Upper lobe of left lung (tissue), 6 donors: Measurements from ENCODE around the gene EPPIN. TPM values are rescaled to one million over a fixed set of nuclear protein-coding genes. Genes with fewer than 3 reads are reported as not detected.

Experiments
- ATAC-seq, 2 donors: fragments of 200-7000 bp; cut with Tn5 transposase; one replicate each; pipeline ENCODE4 v1.9.1; 2022; ENCODE audit warnings: mild to moderate bottlenecking in 2 of 2, moderate library complexity in 2 of 2; ENCODE audit not compliant: low FRiP score in 2 of 2
- DNase-seq, 2 donors: peaks; one replicate each; pipeline ENCODE4 v3.0.0-alpha.2; 2019 to 2020
- H3K27ac ChIP-seq, 4 donors: fragments of 200-600 bp; sonication (generic); one replicate each; pipeline ENCODE4 v1.5.1; 2016 to 2019
- H3K27me3 ChIP-seq, 4 donors: fragments of 200-600 bp; sonication (generic); one replicate each; pipeline ENCODE4 v1.5.1; 2017 to 2019
- H3K36me3 ChIP-seq, 4 donors: fragments of 200-600 bp; sonication (generic); one replicate each; pipeline ENCODE4 v1.5.1; 2016 to 2019
- H3K4me1 ChIP-seq, 4 donors: fragments of 200-600 bp; sonication (generic); one replicate each; pipeline ENCODE4 v1.5.1; 2018 to 2019
- H3K4me3 ChIP-seq, 4 donors: fragments of 200-600 bp; sonication (generic); one replicate each; pipeline ENCODE4 v1.5.1; 2017 to 2019; ENCODE audit warnings: mild to moderate bottlenecking in 2 of 4, moderate library complexity in 1 of 4
- H3K9me3 ChIP-seq, 4 donors: fragments of 200-600 bp; sonication (generic); one replicate each; pipeline ENCODE4 v1.5.1; 2018 to 2019
- EP300 ChIP-seq, 4 donors: sonication (generic); formaldehyde crosslinking; IDR thresholded peaks; one replicate each; pipeline ENCODE4 v1.5.1; 2017; ENCODE audit warnings: antibody characterized with exemption in 4 of 4, control low read depth in 2 of 4
- POLR2A ChIP-seq, 4 donors: fragments of 450-650 bp; IDR thresholded peaks; one replicate each; pipeline ENCODE4 v1.5.1; 2016 to 2017; ENCODE audit warnings: antibody characterized with exemption in 4 of 4, mild to moderate bottlenecking in 2 of 4
- POLR2AphosphoS5 ChIP-seq, 2 donors: sonication (generic); formaldehyde crosslinking; IDR thresholded peaks; one replicate each; pipeline ENCODE4 v1.5.1; 2017; ENCODE audit warnings: antibody characterized with exemption in 2 of 2
- WGBS, 2 donors: methylation state at CpG; one replicate each; pipeline ENCODE4 v1.1.5; 2017 to 2018; 5-methylcytosine and 5-hydroxymethylcytosine counted together
- small RNA-seq, 4 donors: library from RNA; depleted of rRNA; stranded (forward); fragments of <200 nt; gene quantifications; one replicate each; pipeline ENCODE3, GENCODE V24; 2016
- total RNA-seq, 6 donors: library from RNA; depleted of rRNA in 4 of 6; stranded (reverse); fragments of >200 nt in 4 of 6; gene quantifications; one replicate each; pipeline versions ENCODE4 v1.1.0 to v1.2.1, GENCODE V29; 2016 to 2021
- TF ChIP-seq, protein P1 (sequence below), 6 experiments: fragments of 450-650 bp in 4 of 6; fragments of 200-600 bp in 2 of 6; sonication (generic) in 2 of 6; IDR thresholded peaks; one replicate each; pipeline ENCODE4 v1.5.1; 2016 to 2019; ENCODE audit warnings: antibody characterized with exemption in 6 of 6
- donor health status: DM: no; HTN: no; CAD: no; lungs with moderate emphysema.
- donor health status: DM: no; HTN: yes; CAD: no; lungs with severe emphysema.

Gene EPPIN
- total RNA-seq, 6 donors from 2014 or later, result 0.15 to 3.7 (median 0.47) TPM; not detected in 3

GRCh38 chr20:45497971-45498494 lies 49.2 kb downstream of the EPPIN start:
- TF ChIP-seq EP300 (IDR thresholded peaks at IDR 0.05) (no peak), POLR2AphosphoS5 (IDR thresholded peaks at IDR 0.05) (no peak)
- TF ChIP-seq, protein P1, sequence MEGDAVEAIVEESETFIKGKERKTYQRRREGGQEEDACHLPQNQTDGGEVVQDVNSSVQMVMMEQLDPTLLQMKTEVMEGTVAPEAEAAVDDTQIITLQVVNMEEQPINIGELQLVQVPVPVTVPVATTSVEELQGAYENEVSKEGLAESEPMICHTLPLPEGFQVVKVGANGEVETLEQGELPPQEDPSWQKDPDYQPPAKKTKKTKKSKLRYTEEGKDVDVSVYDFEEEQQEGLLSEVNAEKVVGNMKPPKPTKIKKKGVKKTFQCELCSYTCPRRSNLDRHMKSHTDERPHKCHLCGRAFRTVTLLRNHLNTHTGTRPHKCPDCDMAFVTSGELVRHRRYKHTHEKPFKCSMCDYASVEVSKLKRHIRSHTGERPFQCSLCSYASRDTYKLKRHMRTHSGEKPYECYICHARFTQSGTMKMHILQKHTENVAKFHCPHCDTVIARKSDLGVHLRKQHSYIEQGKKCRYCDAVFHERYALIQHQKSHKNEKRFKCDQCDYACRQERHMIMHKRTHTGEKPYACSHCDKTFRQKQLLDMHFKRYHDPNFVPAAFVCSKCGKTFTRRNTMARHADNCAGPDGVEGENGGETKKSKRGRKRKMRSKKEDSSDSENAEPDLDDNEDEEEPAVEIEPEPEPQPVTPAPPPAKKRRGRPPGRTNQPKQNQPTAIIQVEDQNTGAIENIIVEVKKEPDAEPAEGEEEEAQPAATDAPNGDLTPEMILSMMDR (IDR thresholded peaks at IDR 0.05), result no peak

GRCh38 chr20:45496166-45496565 lies 51.0 kb downstream of the EPPIN start:
- no peak for ATAC-seq
- no peak for DNase-seq
- 66 to 67% methylated on average over 3 of the region's 3 CpGs for WGBS, 2 donors
- Histone ChIP-seq H3K27me3 (no peaks in the 10 kb centered on the region), H3K9me3 (no peaks in the 10 kb centered on the region), H3K27ac (no peak overlapping the region), H3K4me3 (no peak overlapping the region), H3K36me3 (no peaks in the 10 kb centered on the region), H3K4me1 (no peaks in the 10 kb centered on the region)
- TF ChIP-seq EP300 (IDR thresholded peaks at IDR 0.05), result no peak
- TF ChIP-seq POLR2AphosphoS5 (IDR thresholded peaks at IDR 0.05), result no peak
- no peak for TF ChIP-seq POLR2A (IDR thresholded peaks at IDR 0.05)
- TF ChIP-seq, protein P1 (IDR thresholded peaks at IDR 0.05), result no peak

More at GRCh38 chr20:45497971-45498494, 49.2 kb downstream of the EPPIN start:
- no peak for DNase-seq
- ATAC-seq, result no peak
- no peaks in the 10 kb centered on the region for H3K36me3 ChIP-seq
- H3K4me1 ChIP-seq, result no peaks in the 10 kb centered on the region
- no peaks in the 10 kb centered on the region for H3K9me3 ChIP-seq
- no peaks in the 10 kb centered on the region for H3K27me3 ChIP-seq
- no peak overlapping the region for H3K27ac ChIP-seq
- 66 to 72% methylated on average over 3 of the region's 3 CpGs for WGBS, 2 donors
- H3K4me3 ChIP-seq, result no peak overlapping the region

DNA sequence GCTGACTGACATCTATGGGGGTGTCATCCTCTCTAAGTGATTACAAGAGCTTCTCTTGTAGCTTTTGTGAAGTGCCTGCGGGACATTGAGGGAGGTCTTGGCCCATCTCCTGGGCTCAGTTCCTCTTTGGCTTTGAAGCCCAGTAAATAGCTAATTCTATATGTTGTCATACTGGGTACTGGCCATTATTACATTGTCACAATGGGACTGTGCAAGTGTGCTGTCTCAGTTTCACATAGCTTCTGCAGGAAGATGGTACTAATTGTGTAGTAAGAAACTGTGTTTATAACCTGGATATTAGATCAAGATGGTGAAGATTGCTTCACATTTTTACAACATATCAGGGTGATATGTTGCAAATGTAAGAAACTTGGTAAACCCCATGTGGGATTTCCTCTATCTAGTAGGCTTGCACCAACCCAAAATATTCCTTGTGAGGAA lies 51.7 kb downstream of the EPPIN start:
- Histone ChIP-seq H3K4me1 (no peaks in the 10 kb centered on the region), H3K4me3 (no peak overlapping the region), H3K9me3 (no peaks in the 10 kb centered on the region), H3K27me3 (no peaks in the 10 kb centered on the region), H3K36me3 (no peaks in the 10 kb centered on the region), H3K27ac (no peak overlapping the region)
- DNase-seq (no peak), ATAC-seq (peak in 1 of 2 donors; percentile 44)
- WGBS, 2 donors, result 50 to 60% methylated on average over 1 of the region's 1 CpG
- no peak for TF ChIP-seq POLR2A (IDR thresholded peaks at IDR 0.05)
- TF ChIP-seq EP300 (IDR thresholded peaks at IDR 0.05), result no peak
- TF ChIP-seq, protein P1 (IDR thresholded peaks at IDR 0.05), result no peak
- TF ChIP-seq POLR2AphosphoS5 (IDR thresholded peaks at IDR 0.05), result no peak

Small RNAs within 50 kb of the gene (small RNA-seq; reads per million reads assigned to genes)
- gene AL031663.1, result 0 reads per million in 4 donors
- 0 reads per million in 4 donors for gene HSPD1P21
- 0 reads per million in 4 donors for gene RNA5SP485

Other genes starting within 250 kb of the EPPIN start
- under 1 TPM in 2 of 6 donors, not detected in 4; 0.09 to 0.13 TPM for gene RBPJL, start 240.6 kb downstream of the EPPIN start, total RNA-seq
- under 1 TPM in 2 of 6 donors, not detected in 4; 0.30 to 0.44 TPM for gene MATN4, start 239.1 kb downstream of the EPPIN start, total RNA-seq
- 100 to 1,000 TPM; 178 to 568 (median 291) TPM for gene SDC4, start 199.0 kb downstream of the EPPIN start, total RNA-seq
- 10 to 100 TPM; 31.0 to 61.4 (median 50.7) TPM for gene SYS1, start 184.2 kb downstream of the EPPIN start, total RNA-seq
- not detected for gene TP53TG5, start 169.1 kb downstream of the EPPIN start, total RNA-seq
- gene DBNDD2, start 139.1 kb downstream of the EPPIN start, total RNA-seq, result 10 to 100 TPM; 30.4 to 75.4 (median 52.8) TPM
- 10 to 100 TPM; 49.9 to 86.3 (median 63.0) TPM for gene PIGT, start 131.3 kb downstream of the EPPIN start, total RNA-seq
- gene WFDC2, start 77.6 kb downstream of the EPPIN start, total RNA-seq, result 100 to 1,000 TPM in 5 of 6 donors, 10 to 100 TPM in 1; 91.7 to 163 (median 135) TPM
- not detected for gene SPINT3, start 31.8 kb downstream of the EPPIN start, total RNA-seq
- gene WFDC6, start 7.9 kb downstream of the EPPIN start, total RNA-seq, result 1 to 10 TPM in 2 of 6 donors, not detected in 4; 1.6 to 1.8 TPM
- gene WFDC8, start 31.9 kb upstream of the EPPIN start, total RNA-seq, result not detected
- gene WFDC10A, start 82.3 kb upstream of the EPPIN start, total RNA-seq, result not detected
- not detected for gene WFDC9, start 83.9 kb upstream of the EPPIN start, total RNA-seq
- not detected for gene WFDC11, start 122.8 kb upstream of the EPPIN start, total RNA-seq
- not detected for gene WFDC13, start 154.6 kb upstream of the EPPIN start, total RNA-seq
- 1 to 10 TPM in 4 of 6 donors, not detected in 2; 1.1 to 9.4 (median 1.6) TPM for gene WFDC10B, start 157.6 kb upstream of the EPPIN start, total RNA-seq
- gene SPINT4, start 174.9 kb upstream of the EPPIN start, total RNA-seq, result not detected
- 1 to 10 TPM in 4 of 6 donors, under 1 TPM in 1, not detected in 1; 1.00 to 7.1 (median 2.4) TPM for gene WFDC3, start 244.5 kb upstream of the EPPIN start, total RNA-seq
- gene DNTTIP1, start 244.6 kb upstream of the EPPIN start, total RNA-seq, result 10 to 100 TPM; 36.8 to 61.8 (median 46.5) TPM